Kidney (tissue), 14 donors: Measurements from ENCODE around the gene GSTT4. TPM values are rescaled to one million over a fixed set of nuclear protein-coding genes. Genes with fewer than 3 reads are reported as not detected.
A peak's percentile ranks its signal among the peaks of the same experiment; 100 is the strongest.
"Not testable (repeated sequence)": the region's sequence is repeated elsewhere in the genome, so short reads cannot be mapped to it uniquely, and the experiment has no call there.

ENCODE experiments used
- DNase-seq, 5 donors: peaks; one replicate each; pipeline ENCODE4 v3.0.0-alpha.2; 2013 to 2020
- FAIRE-seq: peaks from 2 replicates; lab custom pipeline; 2012; peaks lifted over from hg19 to GRCh38; lab: Jason Lieb, UNC
- H3K27ac ChIP-seq, 2 donors: one replicate each; pipeline ENCODE4 v1.7.0; 2013; ENCODE audit warnings: low read depth in 2 of 2, low read length in 2 of 2, inconsistent platforms in 1 of 2
- H3K27me3 ChIP-seq: one replicate; pipeline ENCODE4 v1.7.1; 2013; ENCODE audit warnings: low read length, inconsistent platforms; ENCODE audit not compliant: control insufficient read depth, insufficient read depth
- H3K36me3 ChIP-seq, 3 donors: one replicate each; pipeline versions ENCODE4 v1.7.0 to v1.7.1; 2013; ENCODE audit warnings: low read length in 3 of 3, control low read depth in 1 of 3, inconsistent platforms in 1 of 3; ENCODE audit not compliant: insufficient read depth in 3 of 3, control insufficient read depth in 2 of 3
- H3K4me1 ChIP-seq, 3 donors: one replicate each; pipeline versions ENCODE4 v1.7.0 to v1.7.1; 2013; ENCODE audit warnings: low read length in 3 of 3, inconsistent platforms in 1 of 3, low read depth in 1 of 3; ENCODE audit not compliant: control insufficient read depth in 2 of 3, insufficient read depth in 2 of 3
- H3K4me3 ChIP-seq, 3 donors: one replicate each; pipeline versions ENCODE4 v1.7.0 to v1.8.1; 2013; ENCODE audit warnings: low read length in 3 of 3, control low read depth in 1 of 3, inconsistent platforms in 1 of 3
- H3K9ac ChIP-seq, 3 donors: one replicate each; pipeline versions ENCODE4 v1.7.0 to v1.7.1; 2013; ENCODE audit warnings: low read length in 3 of 3, control low read depth in 1 of 3, inconsistent platforms in 1 of 3
- H3K9me3 ChIP-seq, 3 donors: one replicate each; pipeline versions ENCODE4 v1.7.0 to v1.7.1; 2013; ENCODE audit warnings: low read length in 3 of 3, control low read depth in 1 of 3, inconsistent platforms in 1 of 3; ENCODE audit not compliant: control insufficient read depth in 2 of 3, insufficient read depth in 1 of 3
- intact Hi-C: fragments of 100-400 bp; cut with DNase I; formaldehyde crosslinking; loops from one replicate; pipeline ENCODE4 v1.11.1; 2022
- polyA plus RNA-seq: library from polyadenylated mRNA; stranded (reverse); fragments of 350-450 nt; fragmentation: Illumina TruSeq; extraction: RNeasy Lipid Tissue Mini Kit (QIAGEN cat#74804); gene quantifications from one replicate; pipeline ENCODE4 v1.2.3, GENCODE V29; 2014; ENCODE audit warnings: low read depth, low replicate concordance; ENCODE audit not compliant: insufficient read depth
- total RNA-seq: library from RNA; stranded (reverse); fragmentation: NEBNext Ultra II Directional; extraction: Animal tissue kit (Norgen Biotek cat#: 25700); gene quantifications from one replicate; pipeline ENCODE4 v1.2.1, GENCODE V29; 2021
- TF ChIP-seq, protein P1 (sequence below): IDR thresholded peaks from 3 replicates; pipeline ENCODE4 v1.5.1; 2012; ENCODE audit warnings: mild to moderate bottlenecking, moderate library complexity, borderline replicate concordance; ENCODE audit not compliant: insufficient read depth; ENCODE audit errors: extremely low read depth
- donor health status: control.
- donor health status: control.
- donor health status: control.
- donor health status: control.
- donor health status: control.
- donor health status: DM: yes; HTN: yes; CAD: no.
- donor health status: Normal renal cell carcinoma (clear cell type).

Gene GSTT4
- total and polyA plus RNA-seq, 2 donors from 2014 or later: not detected

DNA sequence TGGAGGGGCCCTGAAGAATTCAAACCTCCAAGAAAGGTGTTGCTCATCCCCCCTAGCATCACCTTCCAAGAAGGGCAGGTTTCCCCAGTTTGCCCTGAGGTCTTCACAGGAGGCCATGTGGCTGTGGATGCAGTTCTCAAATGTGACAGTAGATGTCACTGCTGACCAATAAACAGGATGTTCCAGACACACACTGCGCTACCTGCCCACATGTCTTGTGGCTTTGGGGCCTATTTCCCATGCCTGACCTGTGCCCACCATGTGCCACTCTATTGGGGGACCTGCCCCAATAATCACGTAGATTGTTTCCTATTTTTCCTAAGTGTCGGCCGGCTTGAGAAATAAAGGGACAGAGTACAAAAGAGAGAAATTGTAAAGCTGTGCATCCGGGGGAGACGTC lies 20.8 kb downstream of the GSTT4 start:
- no peak for FAIRE-seq
- Histone ChIP-seq H3K9ac (no peak overlapping the region), H3K9me3 (no peaks in the 10 kb centered on the region), H3K27me3 (no peaks in the 10 kb centered on the region), H3K4me3 (no peak overlapping the region), H3K27ac (no peak overlapping the region), H3K36me3 (no peaks in the 10 kb centered on the region), H3K4me1 (no peaks in the 10 kb centered on the region)
- DNase-seq: peak in 2 of 5 donors; percentile 10 to 12
- intact Hi-C loops: no loop called here
- TF ChIP-seq, protein P1, sequence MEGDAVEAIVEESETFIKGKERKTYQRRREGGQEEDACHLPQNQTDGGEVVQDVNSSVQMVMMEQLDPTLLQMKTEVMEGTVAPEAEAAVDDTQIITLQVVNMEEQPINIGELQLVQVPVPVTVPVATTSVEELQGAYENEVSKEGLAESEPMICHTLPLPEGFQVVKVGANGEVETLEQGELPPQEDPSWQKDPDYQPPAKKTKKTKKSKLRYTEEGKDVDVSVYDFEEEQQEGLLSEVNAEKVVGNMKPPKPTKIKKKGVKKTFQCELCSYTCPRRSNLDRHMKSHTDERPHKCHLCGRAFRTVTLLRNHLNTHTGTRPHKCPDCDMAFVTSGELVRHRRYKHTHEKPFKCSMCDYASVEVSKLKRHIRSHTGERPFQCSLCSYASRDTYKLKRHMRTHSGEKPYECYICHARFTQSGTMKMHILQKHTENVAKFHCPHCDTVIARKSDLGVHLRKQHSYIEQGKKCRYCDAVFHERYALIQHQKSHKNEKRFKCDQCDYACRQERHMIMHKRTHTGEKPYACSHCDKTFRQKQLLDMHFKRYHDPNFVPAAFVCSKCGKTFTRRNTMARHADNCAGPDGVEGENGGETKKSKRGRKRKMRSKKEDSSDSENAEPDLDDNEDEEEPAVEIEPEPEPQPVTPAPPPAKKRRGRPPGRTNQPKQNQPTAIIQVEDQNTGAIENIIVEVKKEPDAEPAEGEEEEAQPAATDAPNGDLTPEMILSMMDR: peak; percentile 80

- H3K27ac ChIP-seq, H3K4me3 ChIP-seq, FAIRE-seq, H3K9me3 ChIP-seq, DNase-seq, H3K9ac ChIP-seq, intact Hi-C loops, H3K36me3 ChIP-seq, H3K4me1 ChIP-seq, H3K27me3 ChIP-seq: not testable (repeated sequence)
Observed at GRCh38 chr22:23980567-23980966, 24.7 kb downstream of the GSTT4 start.

GRCh38 chr22:23979557-23980240 lies 25.6 kb downstream of the GSTT4 start, which contains the start of gene GSTT2:
Gene GSTT2 (plus strand): TSS chr22:23980134.
- FAIRE-seq, H3K9ac ChIP-seq, H3K9me3 ChIP-seq, H3K27ac ChIP-seq, H3K4me3 ChIP-seq, H3K27me3 ChIP-seq, DNase-seq, H3K36me3 ChIP-seq, H3K4me1 ChIP-seq, intact Hi-C loops: not testable (repeated sequence)

GRCh38 chr22:23977304-23977703 lies 27.9 kb downstream of the GSTT4 start:
- not testable (repeated sequence) for FAIRE-seq

GRCh38 chr22:23974836-23975352 lies 30.4 kb downstream of the GSTT4 start:
- DNase-seq, H3K36me3 ChIP-seq, intact Hi-C loops, H3K27ac ChIP-seq, H3K9ac ChIP-seq, H3K4me1 ChIP-seq, H3K4me3 ChIP-seq, H3K9me3 ChIP-seq, FAIRE-seq, H3K27me3 ChIP-seq: not testable (repeated sequence)

More at GRCh38 chr22:23977304-23977703, 27.9 kb downstream of the GSTT4 start:
- H3K36me3 ChIP-seq, H3K4me3 ChIP-seq, H3K9me3 ChIP-seq, intact Hi-C loops, DNase-seq, H3K9ac ChIP-seq, H3K27me3 ChIP-seq, H3K4me1 ChIP-seq, H3K27ac ChIP-seq: not testable (repeated sequence)

DNA sequence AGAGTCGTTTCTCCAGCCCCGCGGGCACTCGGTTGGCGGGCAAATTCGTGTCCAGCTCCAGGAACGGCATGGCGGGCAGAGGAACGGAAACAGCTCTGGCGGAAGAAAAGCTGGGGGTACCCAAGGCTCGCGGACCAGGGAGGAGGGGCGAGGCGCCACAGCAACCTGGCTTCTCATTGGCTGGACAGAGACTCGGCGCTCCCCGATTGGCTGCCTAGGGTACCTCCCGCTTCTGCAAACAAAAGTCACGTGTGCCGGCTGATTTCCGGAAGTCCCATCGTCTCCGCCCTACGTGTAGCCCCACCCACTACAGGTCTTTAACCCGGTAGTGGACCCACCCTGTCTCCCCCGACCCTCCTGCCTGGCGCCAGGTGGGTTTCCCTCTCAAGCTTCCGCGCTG lies 30.9 kb downstream of the GSTT4 start, which contains the start of gene DDT:
TSS of gene DDT (minus strand) at position 97 of the 400 bp plus-strand sequence. CDS start at position 70, 27 bp downstream.
- DNase-seq, H3K27me3 ChIP-seq, intact Hi-C loops, H3K9me3 ChIP-seq, H3K27ac ChIP-seq, H3K4me1 ChIP-seq, H3K9ac ChIP-seq, H3K4me3 ChIP-seq: not testable (repeated sequence)
- peaks cover 0 to 11% (median 5%) of the 10 kb centered on the region in 3 donors for H3K36me3 ChIP-seq
- peak; percentile 98 for FAIRE-seq

DNA sequence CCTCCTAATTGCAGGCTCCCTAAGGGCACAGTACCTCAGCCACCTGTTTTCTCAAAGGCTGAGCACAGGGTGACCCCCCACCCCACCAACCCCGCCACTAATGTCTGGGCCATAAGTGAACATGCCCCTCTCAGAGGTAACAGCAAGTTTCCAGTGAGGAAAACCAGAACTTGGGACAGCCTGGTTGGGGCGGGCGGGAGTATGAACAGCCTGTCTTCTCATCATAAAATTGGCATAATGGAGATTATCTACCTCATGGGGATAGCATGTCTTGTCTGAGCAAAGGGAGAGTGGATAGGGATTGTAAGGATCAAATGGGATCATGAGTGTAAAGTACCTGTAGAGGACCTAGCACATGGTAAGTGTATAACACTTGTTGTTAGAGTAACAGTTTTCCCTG lies 33.3 kb downstream of the GSTT4 start:
- Histone ChIP-seq H3K36me3 (peaks cover 0 to 14% (median 7%) of the 10 kb centered on the region in 3 donors), H3K4me1 (peaks cover 0 to 12% (median 0%) of the 10 kb centered on the region in 3 donors)
- H3K27ac ChIP-seq, H3K9me3 ChIP-seq, DNase-seq, FAIRE-seq, H3K4me3 ChIP-seq, intact Hi-C loops, H3K27me3 ChIP-seq, H3K9ac ChIP-seq: not testable (repeated sequence)
